SU-DHL-6 (cell line): Measurements from ENCODE around the gene NET1.

Source experiments
- H2AFZ ChIP-seq: fragments of 200-600 bp; sonication (generic); 2 replicates; pipeline ENCODE4 v1.6.1; 2014; ENCODE audit warnings: low read depth, mild to moderate bottlenecking, moderate library complexity, mixed read lengths, antibody characterized with exemption, low read length; ENCODE audit not compliant: severe bottlenecking
- H3F3A ChIP-seq: fragments of 200-600 bp; shearing (Covaris generic); 2 replicates; pipeline ENCODE4 v1.6.0; 2016; ENCODE audit warnings: antibody characterized with exemption, mild to moderate bottlenecking; ENCODE audit not compliant: insufficient read depth
- H3K27ac ChIP-seq: fragments of 200-600 bp; sonication (generic); 2 replicates; pipeline ENCODE4 v1.5.1; 2016; ENCODE audit warnings: low read depth, mild to moderate bottlenecking, low read length, moderate library complexity, mixed read lengths
- H3K27me3 ChIP-seq: fragments of 200-600 bp; sonication (generic), shearing (Covaris generic); 2 replicates; pipeline ENCODE4 v1.6.0; 2014; ENCODE audit warnings: mild to moderate bottlenecking, low read length
- H3K36me3 ChIP-seq: fragments of 200-600 bp; sonication (generic); 2 replicates; pipeline ENCODE4 v1.6.1; 2014; ENCODE audit warnings: mild to moderate bottlenecking, low read length, mixed read lengths
- H3K4me2 ChIP-seq: fragments of 300-600, 200-600 bp; shearing (Covaris generic), sonication (generic); 2 replicates; pipeline ENCODE4 v1.6.0; 2014; ENCODE audit warnings: low read length, low read depth, mild to moderate bottlenecking; ENCODE audit not compliant: poor library complexity, severe bottlenecking
- H3K4me3 ChIP-seq: fragments of 200-600 bp; sonication (generic); 2 replicates; pipeline ENCODE4 v1.5.1; 2014; ENCODE audit warnings: antibody characterized with exemption, low read length, mild to moderate bottlenecking, mixed read lengths; ENCODE audit not compliant: insufficient read depth, poor library complexity, severe bottlenecking
- H3K79me2 ChIP-seq: fragments of 200-600 bp; sonication (generic); 2 replicates; pipeline ENCODE4 v1.6.1; 2014; ENCODE audit warnings: mild to moderate bottlenecking, low read length, moderate library complexity; ENCODE audit not compliant: insufficient read depth
- H3K9ac ChIP-seq: fragments of 200-600 bp; sonication (generic); 2 replicates; pipeline ENCODE4 v1.7.0; 2014; ENCODE audit warnings: mild to moderate bottlenecking, low read length
- H3K9me2 ChIP-seq: fragments of 200-600 bp; sonication (generic); replicated peaks from 2 replicates; pipeline ENCODE4 v1.6.1; 2014; ENCODE audit warnings: low read length; ENCODE audit not compliant: insufficient read depth
- H3K9me3 ChIP-seq: fragments of 200-600 bp; sonication (generic); 2 replicates; pipeline ENCODE4 v1.6.1; 2014; ENCODE audit warnings: low read length, mixed read lengths; ENCODE audit not compliant: insufficient read depth
- H4K20me1 ChIP-seq: fragments of 200-600 bp; sonication (generic); 2 replicates; pipeline ENCODE4 v1.6.1; 2014; ENCODE audit warnings: low read depth, mild to moderate bottlenecking, antibody characterized with exemption, low read length, moderate library complexity, mixed read lengths
- CTCF ChIP-seq: fragments of 200-600 bp; sonication (generic); IDR thresholded peaks from one replicate; pipeline ENCODE4 v1.5.1; 2017; ENCODE audit warnings: antibody characterized with exemption, mild to moderate bottlenecking, low read length, moderate library complexity; ENCODE audit not compliant: insufficient read depth, poor library complexity, severe bottlenecking
- EZH2phosphoT487 ChIP-seq: fragments of 200-600 bp; sonication (generic), shearing (Covaris generic); conservative IDR thresholded peaks from 2 replicates; pipeline ENCODE4 v1.6.1; 2018; ENCODE audit warnings: mild to moderate bottlenecking, antibody characterized with exemption, low read length, moderate library complexity, mixed read lengths

The NET1 gene

GRCh38 chr10:5445006-5445405, 32.6 kb downstream of the NET1 start:
- H3K4me2 ChIP-seq: no peak overlapping the region
- H4K20me1 ChIP-seq: no peaks in the 10 kb centered on the region
- no peak overlapping the region for H3K9ac ChIP-seq
- no peaks in the 10 kb centered on the region for H3K27me3 ChIP-seq
- H3K9me3 ChIP-seq: no peaks in the 10 kb centered on the region
- H3K79me2 ChIP-seq: peaks cover 24% of the 10 kb centered on the region
- no peaks in the 10 kb centered on the region for H3K9me2 ChIP-seq
- H3K27ac ChIP-seq: no peak overlapping the region
- no peak overlapping the region for H3K4me3 ChIP-seq
- peaks cover 24% of the 10 kb centered on the region for H3F3A ChIP-seq
- no peak overlapping the region for H2AFZ ChIP-seq
- TF ChIP-seq EZH2phosphoT487: no peak
- 0 out of 2 replicates have a peak, but pooled peaks cover 5% of the 10 kb centered on the region for H3K36me3 ChIP-seq

- H3K36me3 ChIP-seq: 0 out of 2 replicates have a peak, but pooled peaks cover 5% of the 10 kb centered on the region
- H3K9me2 ChIP-seq: no peaks in the 10 kb centered on the region
- no peaks in the 10 kb centered on the region for H3K27me3 ChIP-seq
- H3F3A ChIP-seq: peaks cover 24% of the 10 kb centered on the region
- H3K79me2 ChIP-seq: peaks cover 31% of the 10 kb centered on the region
- H3K4me2 ChIP-seq: peak overlapping the region; percentile 99
- no peaks in the 10 kb centered on the region for H3K9me3 ChIP-seq
- H2AFZ ChIP-seq: peak overlapping the region; percentile 61
- TF ChIP-seq EZH2phosphoT487 (no peak), CTCF (no peak)
- H4K20me1 ChIP-seq: no peaks in the 10 kb centered on the region
- H3K9ac ChIP-seq: peak overlapping the region; percentile 65
- peak overlapping the region; percentile 80 for H3K4me3 ChIP-seq
- peak overlapping the region; percentile 45 for H3K27ac ChIP-seq
These were observed 34.1 kb downstream of the NET1 start for GRCh38 chr10:5446390-5446926.

- H3K9me3 ChIP-seq: no peaks in the 10 kb centered on the region
- H3F3A ChIP-seq: peaks cover 21% of the 10 kb centered on the region; the same call in 1 of the 2 replicates
- H3K27ac ChIP-seq: peak overlapping the region; percentile 45
- peak overlapping the region; percentile 80 for H3K4me3 ChIP-seq
- no peak overlapping the region for H2AFZ ChIP-seq
- peaks cover 31% of the 10 kb centered on the region for H3K79me2 ChIP-seq
- no peaks in the 10 kb centered on the region for H3K27me3 ChIP-seq
- no peaks in the 10 kb centered on the region for H4K20me1 ChIP-seq
- TF ChIP-seq CTCF (no peak), EZH2phosphoT487 (no peak)
- H3K4me2 ChIP-seq: peak overlapping the region; percentile 99
- H3K36me3 ChIP-seq: 0 out of 2 replicates have a peak, but pooled peaks cover 10% of the 10 kb centered on the region
- no peaks in the 10 kb centered on the region for H3K9me2 ChIP-seq
- peak overlapping the region; percentile 65 for H3K9ac ChIP-seq
These were observed 34.7 kb downstream of the NET1 start for GRCh38 chr10:5447056-5447455.

- Histone ChIP-seq H2AFZ (no peak overlapping the region), H3K9me2 (no peaks in the 10 kb centered on the region), H3K79me2 (peaks cover 31% of the 10 kb centered on the region), H3K4me3 (peak overlapping the region; percentile 80), H3K27me3 (no peaks in the 10 kb centered on the region), H3K9me3 (no peaks in the 10 kb centered on the region), H3K9ac (peak overlapping the region; percentile 65), H3F3A (peaks cover 21% of the 10 kb centered on the region; the same call in 1 of the 2 replicates), H3K36me3 (peaks cover 16% of the 10 kb centered on the region; the same call in 1 of the 2 replicates), H4K20me1 (no peaks in the 10 kb centered on the region), H3K4me2 (peak overlapping the region; percentile 99), H3K27ac (peak overlapping the region; percentile 45; the same call in 1 of the 2 replicates)
- TF ChIP-seq CTCF: no peak
- TF ChIP-seq EZH2phosphoT487: no peak
These were observed 35.3 kb downstream of the NET1 start for GRCh38 chr10:5447611-5448071.
